GM12875 (cell line): ENCODE data around the gene MYO3B.
"Not testable (repeated sequence)": the region's sequence is repeated elsewhere in the genome, so short reads cannot be mapped to it uniquely, and the experiment has no call there.

Experiments
- H3K4me3 ChIP-seq: one replicate; pipeline ENCODE4 v1.5.1; 2011; ENCODE audit warnings: low read depth, low read length, control low read depth
- CTCF ChIP-seq: IDR thresholded peaks from 2 replicates; pipeline ENCODE4 v1.5.1; 2011; ENCODE audit warnings: low read depth, mild to moderate bottlenecking, control low read depth, inconsistent platforms, low read length, moderate library complexity, borderline replicate concordance; ENCODE audit not compliant: insufficient read depth

MYO3B gene

GRCh38 chr2:170665743-170666142 lies 487.8 kb downstream of the MYO3B start:
- H3K4me3 ChIP-seq = no peak overlapping the region
- no peak for TF ChIP-seq CTCF

GRCh38 chr2:170669909-170670308 lies 492.0 kb downstream of the MYO3B start:
- no peak for TF ChIP-seq CTCF
- H3K4me3 ChIP-seq = no peak overlapping the region

- H3K4me3 ChIP-seq = no peak overlapping the region
- TF ChIP-seq CTCF = no peak
Observed at GRCh38 chr2:170670651-170671050, 492.7 kb downstream of the MYO3B start.

- no peak for TF ChIP-seq CTCF
- no peak overlapping the region for H3K4me3 ChIP-seq
Observed at GRCh38 chr2:170671079-170671478, 493.1 kb downstream of the MYO3B start.

- H3K4me3 ChIP-seq = not testable (repeated sequence)
Observed at GRCh38 chr2:170674282-170674681, 496.3 kb downstream of the MYO3B start.

- H3K4me3 ChIP-seq = no peak overlapping the region
- TF ChIP-seq CTCF = no peak
Observed at GRCh38 chr2:170675701-170676100, 497.8 kb downstream of the MYO3B start.

GRCh38 chr2:170679607-170680079 lies 501.7 kb downstream of the MYO3B start:
- H3K4me3 ChIP-seq = no peak overlapping the region
- no peak for TF ChIP-seq CTCF
